Breast epithelium (tissue), 3 donors: Measurements from ENCODE around the gene OXA1L.

Experiments used
- POLR2A ChIP-seq: fragments of 450-650 bp; IDR thresholded peaks from one replicate; pipeline ENCODE4 v1.6.1; 2016; ENCODE audit warnings: antibody characterized with exemption, mild to moderate bottlenecking, moderate library complexity
- POLR2AphosphoS5 ChIP-seq, 3 donors: sonication (generic); formaldehyde crosslinking; IDR thresholded peaks; one replicate each; pipeline ENCODE4 v1.6.1; 2017; ENCODE audit warnings: antibody characterized with exemption in 3 of 3
- TF ChIP-seq, protein P1 (sequence below), 3 donors: fragments of 450-650 bp; IDR thresholded peaks; one replicate each; pipeline ENCODE4 v1.5.1; 2016 to 2017; ENCODE audit warnings: antibody characterized with exemption in 3 of 3, mild to moderate bottlenecking in 3 of 3, moderate library complexity in 3 of 3

- TF ChIP-seq, protein P1, sequence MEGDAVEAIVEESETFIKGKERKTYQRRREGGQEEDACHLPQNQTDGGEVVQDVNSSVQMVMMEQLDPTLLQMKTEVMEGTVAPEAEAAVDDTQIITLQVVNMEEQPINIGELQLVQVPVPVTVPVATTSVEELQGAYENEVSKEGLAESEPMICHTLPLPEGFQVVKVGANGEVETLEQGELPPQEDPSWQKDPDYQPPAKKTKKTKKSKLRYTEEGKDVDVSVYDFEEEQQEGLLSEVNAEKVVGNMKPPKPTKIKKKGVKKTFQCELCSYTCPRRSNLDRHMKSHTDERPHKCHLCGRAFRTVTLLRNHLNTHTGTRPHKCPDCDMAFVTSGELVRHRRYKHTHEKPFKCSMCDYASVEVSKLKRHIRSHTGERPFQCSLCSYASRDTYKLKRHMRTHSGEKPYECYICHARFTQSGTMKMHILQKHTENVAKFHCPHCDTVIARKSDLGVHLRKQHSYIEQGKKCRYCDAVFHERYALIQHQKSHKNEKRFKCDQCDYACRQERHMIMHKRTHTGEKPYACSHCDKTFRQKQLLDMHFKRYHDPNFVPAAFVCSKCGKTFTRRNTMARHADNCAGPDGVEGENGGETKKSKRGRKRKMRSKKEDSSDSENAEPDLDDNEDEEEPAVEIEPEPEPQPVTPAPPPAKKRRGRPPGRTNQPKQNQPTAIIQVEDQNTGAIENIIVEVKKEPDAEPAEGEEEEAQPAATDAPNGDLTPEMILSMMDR (IDR thresholded peaks at IDR 0.05): no peak
- TF ChIP-seq POLR2A: no peak
- TF ChIP-seq POLR2AphosphoS5 (IDR thresholded peaks at IDR 0.05): no peak
Measured at GRCh38 chr14:22740020-22740419, 26.5 kb upstream of the OXA1L start.
